ENCODE results near the gene CYP24A1. TPM values are rescaled to one million over a fixed set of nuclear protein-coding genes. Genes with fewer than 3 reads are reported as not detected.
"Not testable (repeated sequence)": the region's sequence is repeated elsewhere in the genome, so short reads cannot be mapped to it uniquely, and the experiment has no call there.

CYP24A1 gene
- total and polyA plus RNA-seq, 4 experiments from 2014 or later: 0.59 to 3.7 (median 2.0) TPM

- Mint-ChIP-seq H3K9me3 (peaks cover 0 to 5% (median 2%) of the 10 kb centered on the region in 8 donors), H3K4me1 (no peaks in the 10 kb centered on the region), H3K4me3 (no peak overlapping the region), H3K36me3 (no peaks in the 10 kb centered on the region), H3K27ac (no peak overlapping the region), H3K27me3 (peaks cover 6 to 12% of the 10 kb centered on the region in 2 donors)
- H3K4me3 ChIP-seq (ENCODE audit: low read length in 2 of 2): no peak overlapping the region
- ChIA-PET POLR2A (ENCODE audit: partially characterized antibody) (no interaction called here), CTCF (ENCODE audit: partially characterized antibody) (no interaction called here)
- H3K9me3 ChIP-seq (ENCODE audit: control insufficient read depth in 1 of 2, low read length in 2 of 2): no peaks in the 10 kb centered on the region
- DNase-seq: no peak
- H3K4me1 ChIP-seq (ENCODE audit: insufficient read depth, low read length): no peaks in the 10 kb centered on the region
- no peak overlapping the region for H3K27ac ChIP-seq (ENCODE audit: low read depth, low read length)
- intact Hi-C loops (cut with micrococcal nuclease): no loop called here
- no peaks in the 10 kb centered on the region for H3K36me3 ChIP-seq (ENCODE audit: insufficient read depth, low read length)
- no peaks in the 10 kb centered on the region for H3K27me3 ChIP-seq (ENCODE audit: insufficient read depth, low read length)
Observed at GRCh38 chr20:54131675-54132611, 41.8 kb downstream of the CYP24A1 start.

GRCh38 chr20:54131125-54131524 lies 42.7 kb downstream of the CYP24A1 start:
- intact Hi-C loops (cut with micrococcal nuclease); H3K27ac Mint-ChIP-seq; POLR2A ChIA-PET (ENCODE audit: partially characterized antibody); H3K4me1 Mint-ChIP-seq; H3K36me3 ChIP-seq (ENCODE audit: insufficient read depth, low read length); CTCF ChIA-PET (ENCODE audit: partially characterized antibody); H3K9me3 ChIP-seq (ENCODE audit: control insufficient read depth in 1 of 2, low read length in 2 of 2); H3K4me1 ChIP-seq (ENCODE audit: insufficient read depth, low read length); H3K27me3 ChIP-seq (ENCODE audit: insufficient read depth, low read length); H3K4me3 ChIP-seq (ENCODE audit: low read length in 2 of 2); H3K4me3 Mint-ChIP-seq; H3K27ac ChIP-seq (ENCODE audit: low read depth, low read length); H3K9me3 Mint-ChIP-seq; DNase-seq; H3K36me3 Mint-ChIP-seq: not testable (repeated sequence)
- peaks cover 6 to 12% of the 10 kb centered on the region in 2 donors for H3K27me3 Mint-ChIP-seq

GRCh38 chr20:54129350-54129749 lies 44.4 kb downstream of the CYP24A1 start:
- Mint-ChIP-seq H3K27me3 (peaks cover 6 to 14% of the 10 kb centered on the region in 2 donors), H3K4me1 (no peaks in the 10 kb centered on the region), H3K36me3 (no peaks in the 10 kb centered on the region), H3K27ac (no peak overlapping the region), H3K4me3 (no peak overlapping the region), H3K9me3 (peaks cover 0 to 5% (median 2%) of the 10 kb centered on the region in 8 donors)
- Histone ChIP-seq H3K27ac (ENCODE audit: low read depth, low read length) (no peak overlapping the region), H3K36me3 (ENCODE audit: insufficient read depth, low read length) (no peaks in the 10 kb centered on the region), H3K27me3 (ENCODE audit: insufficient read depth, low read length) (no peaks in the 10 kb centered on the region), H3K9me3 (ENCODE audit: control insufficient read depth in 1 of 2, low read length in 2 of 2) (no peaks in the 10 kb centered on the region), H3K4me3 (ENCODE audit: low read length in 2 of 2) (no peak overlapping the region), H3K4me1 (ENCODE audit: insufficient read depth, low read length) (no peaks in the 10 kb centered on the region)
- no peak for DNase-seq
- ChIA-PET CTCF (ENCODE audit: partially characterized antibody) (no interaction called here), POLR2A (ENCODE audit: partially characterized antibody) (no interaction called here)
- intact Hi-C loops (cut with micrococcal nuclease): no loop called here

GRCh38 chr20:54127855-54128574 lies 45.8 kb downstream of the CYP24A1 start:
- no peak for DNase-seq
- Histone ChIP-seq H3K9me3 (ENCODE audit: control insufficient read depth in 1 of 2, low read length in 2 of 2) (no peaks in the 10 kb centered on the region), H3K36me3 (ENCODE audit: insufficient read depth, low read length) (no peaks in the 10 kb centered on the region), H3K27ac (ENCODE audit: low read depth, low read length) (no peak overlapping the region), H3K4me3 (ENCODE audit: low read length in 2 of 2) (no peak overlapping the region), H3K27me3 (ENCODE audit: insufficient read depth, low read length) (no peaks in the 10 kb centered on the region), H3K4me1 (ENCODE audit: insufficient read depth, low read length) (no peaks in the 10 kb centered on the region)
- Mint-ChIP-seq H3K9me3 (peaks cover 0 to 5% (median 2%) of the 10 kb centered on the region in 8 donors), H3K27ac (no peak overlapping the region), H3K36me3 (no peaks in the 10 kb centered on the region), H3K27me3 (peaks cover 6 to 12% of the 10 kb centered on the region in 2 donors), H3K4me1 (no peaks in the 10 kb centered on the region), H3K4me3 (no peak overlapping the region)
- CTCF ChIA-PET (ENCODE audit: partially characterized antibody): no interaction called here
- POLR2A ChIA-PET (ENCODE audit: partially characterized antibody): no interaction called here
- intact Hi-C loops (cut with micrococcal nuclease): no loop called here

DNA sequence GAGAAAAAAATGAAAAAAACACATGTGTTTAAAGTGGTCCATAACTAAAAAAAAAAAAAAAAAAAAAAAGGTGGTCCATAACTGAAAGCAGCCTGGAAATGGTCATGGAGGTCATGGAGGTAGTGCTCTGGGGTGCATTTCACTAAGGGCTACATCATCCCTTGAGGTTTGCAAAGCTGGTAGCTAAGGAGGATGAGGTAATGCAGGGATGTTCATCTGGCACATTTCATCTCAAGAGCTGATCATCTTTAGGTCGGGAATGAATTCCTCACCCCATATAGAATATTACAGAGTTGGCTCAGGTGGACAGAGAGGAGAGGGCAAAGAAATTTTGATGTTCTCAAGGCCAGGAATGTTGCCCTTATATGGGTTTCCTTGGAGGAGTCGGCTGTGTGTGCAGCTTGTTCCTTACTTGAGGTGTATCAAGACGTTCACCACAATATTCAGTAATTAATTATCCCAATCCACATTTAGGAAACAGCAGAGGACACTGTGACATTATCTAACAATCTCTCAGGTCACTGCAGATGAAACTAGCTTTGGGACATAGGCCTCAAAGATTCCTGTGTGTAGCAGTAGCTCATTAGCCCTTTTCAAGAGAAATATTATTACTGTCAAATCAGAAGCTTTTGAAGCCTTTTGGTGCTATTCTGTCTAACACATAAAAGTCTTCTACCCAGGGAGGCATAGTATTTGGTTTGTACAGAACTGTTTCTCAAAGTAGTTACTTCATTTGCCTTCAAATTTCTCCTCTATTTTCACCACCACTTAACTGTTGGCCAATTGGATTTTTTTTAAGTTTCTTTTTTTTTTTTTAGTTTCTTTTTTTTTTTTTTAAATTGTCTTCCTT lies 46.8 kb downstream of the CYP24A1 start:
- POLR2A ChIA-PET (ENCODE audit: partially characterized antibody): no interaction called here
- Mint-ChIP-seq H3K9me3 (peaks cover 0 to 5% (median 2%) of the 10 kb centered on the region in 8 donors), H3K27ac (no peak overlapping the region), H3K27me3 (peaks cover 5 to 7% of the 10 kb centered on the region in 2 donors), H3K4me3 (no peak overlapping the region), H3K36me3 (no peaks in the 10 kb centered on the region), H3K4me1 (no peaks in the 10 kb centered on the region)
- CTCF ChIA-PET (ENCODE audit: partially characterized antibody): interaction anchor here (1.4 kb wide), 1 partner anchor 21 kb away, joined by 3 read pairs; no protein-coding TSS in a partner anchor
- DNase-seq: no peak
- Histone ChIP-seq H3K27ac (ENCODE audit: low read depth, low read length) (no peak overlapping the region), H3K4me3 (ENCODE audit: low read length in 2 of 2) (no peak overlapping the region), H3K4me1 (ENCODE audit: insufficient read depth, low read length) (no peaks in the 10 kb centered on the region), H3K9me3 (ENCODE audit: control insufficient read depth in 1 of 2, low read length in 2 of 2) (no peaks in the 10 kb centered on the region), H3K27me3 (ENCODE audit: insufficient read depth, low read length) (no peaks in the 10 kb centered on the region), H3K36me3 (ENCODE audit: insufficient read depth, low read length) (no peaks in the 10 kb centered on the region)
- intact Hi-C loops (cut with micrococcal nuclease): no loop called here

DNA sequence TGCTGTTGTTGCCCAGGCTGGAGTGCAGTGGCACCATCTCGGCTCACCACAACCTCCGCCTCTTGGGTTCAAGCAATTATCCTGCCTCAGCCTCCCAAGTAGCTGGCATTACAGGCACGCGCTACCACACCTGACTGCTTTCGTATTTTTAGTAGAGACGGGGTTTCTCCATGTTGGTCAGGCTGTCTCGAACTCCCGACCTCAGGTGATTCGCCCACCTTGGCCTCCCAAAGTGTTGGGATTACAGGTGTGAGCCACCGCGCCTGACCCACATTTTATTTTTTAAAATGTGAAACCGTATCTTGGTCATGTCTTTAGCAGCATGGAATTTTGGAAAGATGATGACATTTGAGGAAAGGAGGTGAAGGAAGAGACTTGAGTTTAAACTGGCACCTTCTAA lies 47.5 kb downstream of the CYP24A1 start:
- POLR2A ChIA-PET (ENCODE audit: partially characterized antibody); H3K36me3 Mint-ChIP-seq; H3K36me3 ChIP-seq (ENCODE audit: insufficient read depth, low read length); H3K27ac ChIP-seq (ENCODE audit: low read depth, low read length); H3K4me3 ChIP-seq (ENCODE audit: low read length in 2 of 2); H3K9me3 ChIP-seq (ENCODE audit: control insufficient read depth in 1 of 2, low read length in 2 of 2); H3K27me3 ChIP-seq (ENCODE audit: insufficient read depth, low read length); H3K4me1 ChIP-seq (ENCODE audit: insufficient read depth, low read length); H3K4me3 Mint-ChIP-seq; DNase-seq; intact Hi-C loops (cut with micrococcal nuclease); H3K9me3 Mint-ChIP-seq; H3K27me3 Mint-ChIP-seq; H3K27ac Mint-ChIP-seq; H3K4me1 Mint-ChIP-seq: not testable (repeated sequence)
- CTCF ChIA-PET (ENCODE audit: partially characterized antibody): interaction anchor here (1.4 kb wide), 1 partner anchor 20 kb away, joined by 3 read pairs; no protein-coding TSS in a partner anchor
